Immature natural killer cell (primary cell): ENCODE results near the gene ST6GALNAC6. TPM values are rescaled to one million over a fixed set of nuclear protein-coding genes. Genes with fewer than 3 reads are reported as not detected.
"Not testable (repeated sequence)": the region's sequence is repeated elsewhere in the genome, so short reads cannot be mapped to it uniquely, and the experiment has no call there.

ENCODE experiments used
- DNase-seq, 3 donors: peaks; one replicate each; pipeline ENCODE4 v3.0.0; 2022; ENCODE audit warnings: mixed read lengths in 1 of 3
- H3K27ac Mint-ChIP-seq, 6 donors: one replicate each; pipeline ENCODE4 v1.8.0; 2020; ENCODE audit warnings: mixed read lengths in 6 of 6, mild to moderate bottlenecking in 5 of 6, inconsistent platforms in 4 of 6, moderate library complexity in 3 of 6
- H3K27me3 Mint-ChIP-seq, 3 donors: one replicate each; pipeline ENCODE4 v1.8.0; 2020 to 2021; ENCODE audit warnings: low read depth in 3 of 3, mild to moderate bottlenecking in 3 of 3, mixed read lengths in 3 of 3, moderate library complexity in 3 of 3, inconsistent platforms in 1 of 3
- H3K36me3 Mint-ChIP-seq, 3 donors: one replicate each; pipeline ENCODE4 v1.8.0; 2020; ENCODE audit warnings: mixed read lengths in 3 of 3, inconsistent platforms in 2 of 3, mild to moderate bottlenecking in 2 of 3
- H3K4me1 Mint-ChIP-seq, 2 donors: one replicate each; pipeline ENCODE4 v1.8.0; 2020; ENCODE audit warnings: inconsistent platforms in 2 of 2, mild to moderate bottlenecking in 2 of 2, mixed read lengths in 2 of 2, moderate library complexity in 1 of 2
- H3K4me3 Mint-ChIP-seq, 5 donors: one replicate each; pipeline ENCODE4 v1.8.0; 2020; ENCODE audit warnings: mild to moderate bottlenecking in 5 of 5, mixed read lengths in 5 of 5, inconsistent platforms in 3 of 5, moderate library complexity in 3 of 5
- H3K9me3 Mint-ChIP-seq, 6 donors: one replicate each; pipeline ENCODE4 v1.8.0; 2020; ENCODE audit warnings: mild to moderate bottlenecking in 6 of 6, mixed read lengths in 6 of 6, inconsistent platforms in 4 of 6, moderate library complexity in 3 of 6
- polyA plus RNA-seq, 3 donors: library from polyadenylated mRNA; unstranded; fragments of 300-500 nt; fragmentation: Illumina TruSeq; gene quantifications; one replicate each; pipeline ENCODE4 v1.2.3, GENCODE V29; 2021

Gene ST6GALNAC6
- polyA plus RNA-seq, 3 donors from 2014 or later: 84.0 to 97.8 (median 94.1) TPM

- Mint-ChIP-seq H3K4me1 (peaks cover 9 to 10% of the 10 kb centered on the region in 2 donors), H3K36me3 (peaks cover 7 to 28% (median 8%) of the 10 kb centered on the region in 3 donors), H3K9me3 (peaks cover 3 to 12% (median 8%) of the 10 kb centered on the region in 6 donors)
- not testable (repeated sequence) for H3K27ac Mint-ChIP-seq, DNase-seq, H3K27me3 Mint-ChIP-seq, H3K4me3 Mint-ChIP-seq
Measured at GRCh38 chr9:127845619-127846018, 53.8 kb downstream of the ST6GALNAC6 start.

GRCh38 chr9:127844821-127845359 lies 54.5 kb downstream of the ST6GALNAC6 start:
- H3K4me1 Mint-ChIP-seq: peaks cover 9 to 10% of the 10 kb centered on the region in 2 donors
- no peaks in the 10 kb centered on the region for H3K27me3 Mint-ChIP-seq
- peak overlapping the region in 1 of 6 donors; percentile 19 for H3K27ac Mint-ChIP-seq
- H3K9me3 Mint-ChIP-seq: peaks cover 1 to 12% (median 8%) of the 10 kb centered on the region in 6 donors
- no peak for DNase-seq
- no peak overlapping the region for H3K4me3 Mint-ChIP-seq
- H3K36me3 Mint-ChIP-seq: peaks cover 7 to 25% (median 8%) of the 10 kb centered on the region in 3 donors

GRCh38 chr9:127841087-127841835 lies 58.1 kb downstream of the ST6GALNAC6 start:
- H3K27ac Mint-ChIP-seq: peak overlapping the region in 1 of 6 donors; percentile 56

GRCh38 chr9:127838375-127839078 lies 60.9 kb downstream of the ST6GALNAC6 start:
- Mint-ChIP-seq H3K4me1 (no peaks in the 10 kb centered on the region), H3K36me3 (peaks cover 0 to 16% (median 0%) of the 10 kb centered on the region in 3 donors), H3K27ac (no peak overlapping the region), H3K4me3 (no peak overlapping the region), H3K9me3 (no peaks in the 10 kb centered on the region), H3K27me3 (peaks cover 0 to 2% (median 1%) of the 10 kb centered on the region in 3 donors)
- no peak for DNase-seq

More at GRCh38 chr9:127841087-127841835, 58.1 kb downstream of the ST6GALNAC6 start:
- Mint-ChIP-seq H3K4me1 (no peaks in the 10 kb centered on the region), H3K4me3 (no peak overlapping the region), H3K36me3 (peaks cover 0 to 16% (median 0%) of the 10 kb centered on the region in 3 donors), H3K9me3 (no peaks in the 10 kb centered on the region), H3K27me3 (no peaks in the 10 kb centered on the region)
- no peak for DNase-seq

- H3K9me3 Mint-ChIP-seq: no peaks in the 10 kb centered on the region
- no peak overlapping the region for H3K4me3 Mint-ChIP-seq
Measured at GRCh38 chr9:127837346-127837745, 62.1 kb downstream of the ST6GALNAC6 start.

GRCh38 chr9:127836561-127836960 lies 62.8 kb downstream of the ST6GALNAC6 start:
- H3K27me3 Mint-ChIP-seq, H3K4me1 Mint-ChIP-seq, DNase-seq, H3K4me3 Mint-ChIP-seq, H3K9me3 Mint-ChIP-seq: not testable (repeated sequence)
- H3K27ac Mint-ChIP-seq: peak overlapping the region in 1 of 6 donors; percentile 11
- H3K36me3 Mint-ChIP-seq: peaks cover 0 to 12% (median 0%) of the 10 kb centered on the region in 3 donors

More at GRCh38 chr9:127837346-127837745, 62.1 kb downstream of the ST6GALNAC6 start:
- DNase-seq: no peak
- Mint-ChIP-seq H3K27ac (no peak overlapping the region), H3K36me3 (peaks cover 0 to 16% (median 0%) of the 10 kb centered on the region in 3 donors), H3K27me3 (peaks cover 0 to 2% (median 1%) of the 10 kb centered on the region in 3 donors), H3K4me1 (no peaks in the 10 kb centered on the region)

GRCh38 chr9:127835991-127836516 lies 63.3 kb downstream of the ST6GALNAC6 start:
- peak overlapping the region in 1 of 6 donors; percentile 11 for H3K27ac Mint-ChIP-seq
- no peaks in the 10 kb centered on the region for H3K4me1 Mint-ChIP-seq
- H3K9me3 Mint-ChIP-seq: no peaks in the 10 kb centered on the region
- peaks cover 0 to 2% (median 1%) of the 10 kb centered on the region in 3 donors for H3K27me3 Mint-ChIP-seq
- H3K4me3 Mint-ChIP-seq: no peak overlapping the region
- H3K36me3 Mint-ChIP-seq: peaks cover 0 to 7% (median 0%) of the 10 kb centered on the region in 3 donors
- no peak for DNase-seq

Other genes starting within 250 kb of the ST6GALNAC6 start
- under 1 TPM in 2 of 3 donors, not detected in 1; 0.24 to 0.25 TPM for gene CFAP157, start 192.6 kb downstream of the ST6GALNAC6 start, polyA plus RNA-seq
- gene PTRH1, start 183.9 kb downstream of the ST6GALNAC6 start, polyA plus RNA-seq: 10 to 100 TPM; 36.6 to 40.6 (median 39.7) TPM
- 1 to 10 TPM in 2 of 3 donors, not detected in 1; 1.3 to 2.4 TPM for gene TTC16, start 183.5 kb downstream of the ST6GALNAC6 start, polyA plus RNA-seq
- 10 to 100 TPM; 38.9 to 55.1 (median 49.9) TPM for gene TOR2A, start 164.3 kb downstream of the ST6GALNAC6 start, polyA plus RNA-seq
- gene SH2D3C, start 120.9 kb downstream of the ST6GALNAC6 start, polyA plus RNA-seq: 10 to 100 TPM; 16.9 to 86.2 (median 18.7) TPM
- 10 to 100 TPM; 44.6 to 83.1 (median 58.1) TPM for gene CDK9, start 113.6 kb downstream of the ST6GALNAC6 start, polyA plus RNA-seq
- 10 to 100 TPM; 77.3 to 97.7 (median 89.1) TPM for gene FPGS, start 96.7 kb downstream of the ST6GALNAC6 start, polyA plus RNA-seq
- 10 to 100 TPM in 1 of 3 donors, 1 to 10 TPM in 2; 7.2 to 12.1 (median 8.6) TPM for gene ENG, start 44.9 kb downstream of the ST6GALNAC6 start, polyA plus RNA-seq
- gene AK1, start 21.9 kb downstream of the ST6GALNAC6 start, polyA plus RNA-seq: 1 to 10 TPM in 1 of 3 donors, under 1 TPM in 1, not detected in 1; 0.12 to 1.0 TPM
- gene ST6GALNAC4, start 17.4 kb upstream of the ST6GALNAC6 start, polyA plus RNA-seq: 10 to 100 TPM in 1 of 3 donors, 1 to 10 TPM in 2; 8.7 to 20.1 (median 9.1) TPM
- gene PIP5KL1, start 31.2 kb upstream of the ST6GALNAC6 start, polyA plus RNA-seq: under 1 TPM in 2 of 3 donors, not detected in 1; 0.14 to 0.18 TPM
- 10 to 100 TPM; 48.0 to 79.7 (median 59.8) TPM for gene DPM2, start 38.3 kb upstream of the ST6GALNAC6 start, polyA plus RNA-seq
- gene EEIG1, start 81.4 kb upstream of the ST6GALNAC6 start, polyA plus RNA-seq: 10 to 100 TPM in 2 of 3 donors, 1 to 10 TPM in 1; 7.6 to 19.6 (median 14.7) TPM
- 10 to 100 TPM in 2 of 3 donors, 1 to 10 TPM in 1; 5.1 to 17.2 (median 10.5) TPM for gene NAIF1, start 167.7 kb upstream of the ST6GALNAC6 start, polyA plus RNA-seq
- 1 to 10 TPM; 2.8 to 8.8 (median 4.9) TPM for gene SLC25A25, start 168.6 kb upstream of the ST6GALNAC6 start, polyA plus RNA-seq
- gene PTGES2, start 228.1 kb upstream of the ST6GALNAC6 start, polyA plus RNA-seq: 10 to 100 TPM; 31.4 to 60.9 (median 56.6) TPM
- under 1 TPM in 2 of 3 donors, not detected in 1; 0.44 to 0.66 TPM for gene LCN2, start 249.8 kb upstream of the ST6GALNAC6 start, polyA plus RNA-seq